ENCODE results near the gene SMOC2.

The SMOC2 gene, protein sequence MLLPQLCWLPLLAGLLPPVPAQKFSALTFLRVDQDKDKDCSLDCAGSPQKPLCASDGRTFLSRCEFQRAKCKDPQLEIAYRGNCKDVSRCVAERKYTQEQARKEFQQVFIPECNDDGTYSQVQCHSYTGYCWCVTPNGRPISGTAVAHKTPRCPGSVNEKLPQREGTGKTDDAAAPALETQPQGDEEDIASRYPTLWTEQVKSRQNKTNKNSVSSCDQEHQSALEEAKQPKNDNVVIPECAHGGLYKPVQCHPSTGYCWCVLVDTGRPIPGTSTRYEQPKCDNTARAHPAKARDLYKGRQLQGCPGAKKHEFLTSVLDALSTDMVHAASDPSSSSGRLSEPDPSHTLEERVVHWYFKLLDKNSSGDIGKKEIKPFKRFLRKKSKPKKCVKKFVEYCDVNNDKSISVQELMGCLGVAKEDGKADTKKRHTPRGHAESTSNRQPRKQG

DNA sequence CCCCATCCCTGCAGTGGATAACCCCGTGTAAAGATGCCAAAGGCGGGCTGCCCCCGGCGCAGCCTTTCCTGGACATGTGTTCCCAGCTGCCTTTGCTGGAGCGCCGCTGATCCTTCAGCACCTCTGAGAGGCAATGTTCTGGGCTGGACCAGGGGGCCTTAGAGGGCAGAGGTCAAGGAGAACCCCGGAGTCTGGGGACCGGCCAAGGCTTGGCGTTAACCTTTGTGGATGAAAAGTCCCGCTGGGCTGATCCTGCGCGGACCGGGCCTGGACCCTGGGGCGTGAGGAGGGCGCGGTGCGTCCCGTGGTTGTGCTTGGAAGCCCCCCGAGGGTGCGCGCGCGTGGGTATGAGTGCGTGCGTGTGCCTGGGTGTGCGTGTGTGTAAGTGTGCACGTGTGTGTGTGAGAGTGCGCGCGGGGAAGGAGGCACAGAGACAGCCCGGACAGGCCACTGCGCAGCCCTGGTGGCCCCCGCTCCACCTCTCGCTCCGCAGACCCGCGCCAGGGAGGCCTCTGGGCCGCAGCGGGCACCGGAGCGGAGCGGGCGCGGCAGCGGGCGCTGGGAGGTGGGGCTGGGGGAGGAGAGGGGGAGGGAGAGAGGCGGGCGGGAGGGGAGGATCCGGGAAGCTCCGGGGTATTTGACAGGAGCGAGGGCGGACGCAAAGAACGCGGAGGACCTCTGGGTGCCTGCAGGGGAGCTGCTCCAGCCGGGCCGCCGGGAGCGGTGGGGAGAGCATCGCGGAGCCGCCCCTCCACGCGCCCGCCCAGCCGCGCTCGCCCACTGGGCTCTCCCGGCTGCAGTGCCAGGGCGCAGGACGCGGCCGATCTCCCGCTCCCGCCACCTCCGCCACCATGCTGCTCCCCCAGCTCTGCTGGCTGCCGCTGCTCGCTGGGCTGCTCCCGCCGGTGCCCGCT is at the start of gene SMOC2:
Gene SMOC2 (plus strand): TSS at position 665 of the 914 bp plus-strand sequence. CDS start 187 bp downstream, at position 852.
- DNase-seq: no peak

DNA sequence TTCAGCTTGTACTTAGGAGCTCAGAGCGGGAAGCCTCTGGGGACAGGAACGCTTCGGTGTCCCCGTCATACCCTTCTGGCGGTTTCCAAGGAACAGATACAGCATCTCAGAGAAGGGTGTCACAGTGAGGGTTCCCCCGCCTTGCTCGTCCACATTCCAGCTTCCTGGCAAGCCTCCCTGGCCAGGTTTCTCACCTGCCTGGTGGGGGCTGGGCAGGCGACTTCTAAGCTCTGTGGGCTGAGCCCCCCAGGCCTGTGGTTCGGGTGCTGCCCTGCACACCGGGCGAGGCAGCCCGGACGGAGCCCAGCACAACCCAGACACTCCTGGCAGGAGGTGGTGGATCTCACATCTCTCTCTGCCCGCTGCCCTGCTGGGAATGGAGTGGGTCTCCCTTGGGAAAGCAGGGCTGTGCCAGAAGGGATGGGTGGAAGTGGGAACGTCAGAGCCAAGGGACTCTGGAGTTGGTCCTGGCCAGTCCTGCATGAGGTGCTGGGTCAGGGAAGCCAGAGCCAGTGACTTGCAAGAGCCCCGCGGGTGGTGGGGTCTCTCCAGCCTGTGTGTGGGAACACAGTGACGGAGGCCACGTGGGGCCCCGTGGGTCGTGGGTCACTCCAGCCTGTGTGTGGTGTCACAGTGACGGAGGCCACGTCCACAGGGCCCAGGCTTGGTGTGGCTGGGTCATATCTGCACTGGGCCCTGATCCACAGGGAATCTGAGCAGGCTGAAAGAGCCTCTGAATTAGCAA is 47.7 kb upstream of the SMOC2 start:
- DNase-seq: no peak

DNA sequence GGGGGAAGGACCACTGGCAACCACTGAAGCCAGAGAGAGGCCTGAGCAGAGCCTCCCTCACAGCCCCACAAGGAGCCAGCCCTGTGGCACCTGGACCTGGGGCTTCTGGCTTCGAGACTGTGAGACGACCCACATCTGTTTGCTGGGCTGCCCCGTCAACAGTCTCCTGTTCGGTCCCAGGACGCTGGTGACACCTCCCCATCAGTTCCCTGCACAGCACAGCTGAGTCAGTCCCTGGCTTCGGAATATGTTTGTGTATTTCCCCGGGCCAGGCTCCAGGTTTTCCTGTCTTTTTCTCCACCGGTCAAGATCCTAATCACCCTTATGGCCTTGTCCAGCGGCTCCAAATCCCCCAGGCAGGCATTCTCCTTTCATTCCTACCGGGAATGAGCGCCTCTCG is 46.4 kb upstream of the SMOC2 start:
- no peak for DNase-seq

DNA sequence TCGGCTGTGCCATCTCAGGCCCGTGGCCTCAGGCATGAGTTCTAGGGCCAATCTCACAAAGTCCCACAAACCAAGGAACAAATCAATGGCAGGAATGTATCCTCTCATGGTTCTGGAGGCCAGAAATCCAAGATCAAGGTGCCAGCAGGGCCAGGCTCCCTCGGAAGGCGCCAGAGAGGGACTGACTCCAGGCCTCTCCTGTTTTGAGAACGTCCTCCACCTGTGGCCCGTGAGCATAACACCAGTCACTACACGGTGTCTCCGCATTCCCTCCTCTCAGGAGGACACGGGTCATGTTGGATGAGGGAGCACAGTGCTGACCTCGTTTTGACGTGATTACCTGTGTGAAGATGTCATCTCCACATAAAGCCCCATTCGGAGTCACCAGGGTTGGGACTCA is 45.0 kb upstream of the SMOC2 start:
- no peak for DNase-seq

DNA sequence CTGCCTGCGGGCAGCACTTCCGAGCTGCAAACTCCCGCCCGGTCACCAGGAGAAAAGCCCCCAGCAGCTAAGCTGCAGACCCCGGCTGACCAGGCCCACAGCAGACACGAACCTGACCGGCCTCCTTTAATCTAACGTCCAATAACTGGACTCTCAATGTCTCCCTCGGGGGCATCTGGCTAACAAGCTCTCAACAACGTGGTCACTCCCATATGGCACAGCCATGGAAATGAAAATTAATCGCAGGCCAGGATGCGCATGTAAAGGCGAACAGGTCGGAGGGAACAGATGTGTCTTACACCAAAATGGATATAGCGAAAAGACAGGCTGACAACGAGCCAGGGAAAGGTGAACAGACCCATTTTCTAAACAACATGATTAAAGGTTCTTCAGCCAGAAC is 44.4 kb upstream of the SMOC2 start:
- no peak for DNase-seq

DNA sequence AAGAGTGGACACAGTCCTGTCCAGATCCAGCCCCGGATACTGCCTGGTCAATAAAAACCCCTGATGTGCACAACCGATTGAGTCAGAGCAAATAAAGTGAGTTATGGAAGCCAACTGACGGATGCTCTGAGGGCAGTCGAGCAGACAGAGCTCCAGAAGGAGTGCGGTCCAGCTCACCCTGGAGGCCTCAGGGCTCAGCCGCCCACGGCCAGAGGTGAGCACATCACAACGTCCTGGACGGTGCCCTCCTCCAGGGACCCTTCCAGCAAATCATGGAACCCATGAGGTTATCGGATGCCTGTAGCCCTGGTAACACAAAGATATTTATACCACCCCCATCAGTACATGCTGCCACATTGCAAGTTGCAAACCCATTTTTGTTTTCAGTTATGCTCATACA is 44.0 kb upstream of the SMOC2 start:
- DNase-seq: no peak

DNA sequence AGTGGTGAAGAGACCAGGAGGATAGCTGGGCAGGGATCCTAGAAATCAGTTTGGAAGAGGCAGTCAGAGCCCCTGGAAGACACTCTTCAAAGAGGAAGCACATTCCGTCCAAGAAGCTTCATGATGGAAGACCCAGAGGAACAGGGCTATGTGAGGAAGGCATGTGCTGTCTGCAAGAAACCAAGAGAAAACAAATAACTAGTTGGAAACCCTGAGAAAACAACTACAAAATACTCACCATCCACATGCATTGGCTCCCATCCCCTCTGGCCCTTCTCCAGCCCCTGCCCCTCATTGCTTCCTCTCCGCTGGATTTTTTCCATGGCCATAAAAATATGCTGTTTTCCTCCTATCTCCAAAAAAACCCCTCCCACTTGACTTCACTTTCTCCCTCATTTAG is 40.9 kb upstream of the SMOC2 start:
- no peak for DNase-seq

DNA sequence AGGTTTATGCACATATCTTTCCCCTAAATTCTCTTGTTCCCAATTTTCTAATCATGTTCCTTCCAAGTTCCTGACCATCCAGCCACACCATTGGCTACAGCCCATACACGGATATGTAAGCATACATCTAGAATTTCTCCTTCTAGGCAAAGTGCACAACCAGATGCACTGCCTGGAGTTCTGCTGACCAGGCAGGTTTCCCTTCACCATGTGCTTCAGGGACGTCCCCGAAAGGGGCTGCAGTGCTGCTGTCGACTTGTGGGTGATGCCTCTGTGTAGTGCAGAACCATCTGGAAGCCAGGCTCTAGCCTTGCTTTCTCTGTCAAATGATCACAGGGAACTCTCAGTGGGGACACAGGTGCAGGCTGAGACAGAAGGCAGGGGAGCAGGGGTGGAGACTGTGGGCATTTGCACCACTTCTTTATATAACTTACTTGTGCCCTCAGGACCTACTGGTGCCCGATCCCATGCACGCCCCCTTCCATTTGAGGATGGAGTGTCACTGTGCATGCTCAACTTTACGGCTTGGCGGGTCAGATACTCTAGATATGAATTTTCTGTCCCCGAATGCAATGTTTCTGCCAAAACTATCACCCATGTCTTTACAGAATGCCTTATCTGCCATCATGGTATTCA is 37.5 kb upstream of the SMOC2 start:
- no peak for DNase-seq

DNA sequence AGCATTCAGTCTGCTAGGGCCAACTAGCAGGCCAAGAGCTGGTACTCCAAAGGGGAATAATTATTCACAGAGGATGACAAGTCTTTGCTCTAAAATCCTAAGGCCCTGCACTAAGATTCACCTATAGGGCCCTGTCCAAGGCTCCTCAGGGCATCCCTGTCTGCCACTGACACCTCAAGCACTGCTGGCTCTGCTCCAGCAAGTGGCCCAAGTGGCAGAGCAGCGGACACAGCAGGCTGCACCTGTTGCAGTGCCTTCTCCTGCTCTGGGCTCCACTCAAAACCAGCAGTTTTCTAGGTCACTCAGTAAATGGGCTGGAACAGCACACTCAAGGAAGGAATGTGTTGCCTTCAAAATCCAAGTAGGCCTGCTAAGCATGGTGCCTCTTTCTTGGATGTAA is 36.4 kb upstream of the SMOC2 start:
- DNase-seq: no peak

DNA sequence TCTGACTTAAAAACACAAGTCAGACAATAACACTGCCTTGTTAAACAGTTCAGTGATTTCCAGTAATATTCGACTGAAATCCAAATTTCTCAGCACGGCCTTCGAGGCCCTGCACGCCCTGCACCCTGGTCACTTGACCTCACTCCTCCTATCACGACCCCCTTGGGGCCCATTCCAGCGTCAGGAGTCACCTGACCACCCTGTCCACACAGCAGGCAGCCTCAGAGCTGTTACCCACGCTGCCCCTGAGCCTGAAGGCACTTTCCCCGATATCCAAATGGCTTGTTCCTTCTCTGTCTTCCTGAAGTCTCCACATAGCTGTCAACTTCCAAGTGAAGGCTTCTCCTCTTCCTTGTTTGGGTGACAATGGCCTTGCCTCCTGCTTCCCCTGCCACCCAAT is 33.1 kb upstream of the SMOC2 start:
- no peak for DNase-seq

DNA sequence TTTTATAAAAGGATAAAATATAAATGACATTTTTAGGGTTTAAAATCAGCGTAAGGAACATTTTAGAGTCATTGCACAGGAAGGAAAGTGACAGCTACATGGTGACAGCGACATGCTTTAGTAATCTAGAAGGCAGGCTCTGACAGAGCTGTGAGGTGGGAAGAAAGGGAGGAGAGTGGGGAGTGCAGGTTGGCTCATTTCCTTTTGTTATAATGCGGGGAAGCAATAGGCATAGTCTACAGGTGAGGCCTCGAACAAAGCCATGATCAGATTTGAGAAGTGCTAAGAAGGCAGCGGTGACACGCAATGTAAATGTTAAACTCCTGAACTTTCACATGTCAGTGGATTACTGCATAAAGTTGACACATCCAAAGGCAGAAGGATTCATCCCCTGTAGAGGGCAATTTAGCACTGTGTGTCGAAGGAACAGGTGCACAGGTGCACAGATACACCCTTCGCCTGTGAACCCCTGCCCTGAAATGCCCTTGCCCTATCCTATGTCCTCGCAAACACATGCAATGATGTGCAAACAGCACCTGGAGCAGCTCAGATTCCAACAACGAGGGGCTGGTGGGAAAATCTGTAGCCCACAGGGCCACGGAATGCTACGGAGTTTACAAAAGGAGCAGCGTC is 32.4 kb upstream of the SMOC2 start:
- no peak for DNase-seq

DNA sequence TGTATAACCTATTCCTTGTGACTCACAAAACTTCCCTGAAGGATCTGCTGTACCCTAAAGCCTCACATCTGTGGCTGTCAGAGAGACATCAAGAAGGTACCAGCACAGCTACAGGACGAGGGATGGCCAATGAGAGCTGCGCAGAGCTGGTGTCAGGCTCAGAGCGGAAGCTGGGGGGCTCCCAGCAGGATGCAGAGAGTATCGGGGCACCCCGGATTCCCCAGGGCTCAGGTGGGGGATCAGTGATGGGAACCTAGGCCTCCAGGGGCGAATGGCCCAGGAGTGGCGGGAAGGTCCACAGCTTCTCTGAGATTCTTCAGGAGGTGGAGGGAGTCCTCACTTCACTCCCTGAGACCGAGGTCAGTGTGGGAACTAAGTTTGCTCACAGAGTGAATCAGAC is 30.9 kb upstream of the SMOC2 start:
- DNase-seq: no peak

DNA sequence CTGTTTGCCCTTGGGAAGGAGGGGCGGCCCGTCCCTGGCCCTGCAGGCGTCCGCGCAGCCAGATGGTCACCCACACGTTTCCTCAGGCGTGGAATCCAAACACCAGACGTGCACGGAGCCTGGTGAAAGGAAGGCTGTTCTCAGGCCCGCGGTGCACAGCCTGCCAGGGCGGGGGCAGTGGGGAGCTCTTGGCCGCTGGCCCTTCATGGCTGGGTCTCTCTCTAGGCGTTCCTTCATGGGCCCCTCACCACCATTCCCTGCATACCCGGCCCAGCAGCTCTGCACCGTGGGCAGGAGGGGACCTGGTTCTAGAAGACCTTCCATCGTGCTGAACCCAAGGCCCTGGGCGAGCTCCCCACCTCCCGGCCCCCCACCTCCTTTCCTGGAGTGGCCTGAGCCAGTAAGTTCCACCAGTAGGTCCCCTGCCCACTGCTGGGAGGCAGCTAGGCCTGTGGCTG is 30.4 kb upstream of the SMOC2 start:
- no peak for DNase-seq

DNA sequence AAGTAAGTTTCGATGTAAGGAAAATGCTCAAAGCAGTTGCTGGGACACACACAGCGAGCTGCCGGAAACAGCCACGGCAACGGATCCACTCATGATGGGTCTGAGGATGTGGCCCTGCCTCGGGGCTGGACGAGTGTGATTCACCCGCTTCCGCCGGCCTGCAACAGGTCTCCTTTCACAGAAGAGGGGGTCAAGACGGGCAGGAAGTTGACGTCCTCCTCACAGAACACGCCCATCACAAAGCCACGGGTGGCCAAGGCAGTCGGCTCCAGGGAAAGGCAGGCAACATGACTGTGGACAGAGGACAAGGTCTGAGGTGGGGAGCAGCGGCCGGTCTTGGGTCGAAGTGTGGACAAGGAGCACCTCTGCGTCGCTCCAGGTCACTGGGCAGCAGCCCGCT is 29.9 kb upstream of the SMOC2 start:
- no peak for DNase-seq

DNA sequence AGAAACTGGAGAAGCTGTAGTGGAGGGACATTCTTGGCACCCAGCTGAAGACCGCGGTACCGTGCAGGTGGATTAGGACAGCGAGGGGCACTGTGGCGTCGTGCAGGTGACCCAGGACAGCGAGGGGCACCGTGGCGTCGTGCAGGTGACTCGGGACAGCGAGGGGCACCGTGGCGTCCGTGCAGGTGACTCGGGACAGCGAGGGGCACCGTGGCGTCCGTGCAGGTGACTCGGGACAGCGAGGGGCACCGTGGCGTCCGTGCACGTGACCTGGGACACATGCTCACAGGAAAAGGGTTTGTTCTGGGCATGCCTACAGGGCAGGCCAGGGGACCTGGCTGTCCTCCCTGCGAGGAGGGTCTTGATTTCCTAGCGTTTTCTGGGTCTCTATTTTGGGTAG is 29.2 kb upstream of the SMOC2 start:
- no peak for DNase-seq

DNA sequence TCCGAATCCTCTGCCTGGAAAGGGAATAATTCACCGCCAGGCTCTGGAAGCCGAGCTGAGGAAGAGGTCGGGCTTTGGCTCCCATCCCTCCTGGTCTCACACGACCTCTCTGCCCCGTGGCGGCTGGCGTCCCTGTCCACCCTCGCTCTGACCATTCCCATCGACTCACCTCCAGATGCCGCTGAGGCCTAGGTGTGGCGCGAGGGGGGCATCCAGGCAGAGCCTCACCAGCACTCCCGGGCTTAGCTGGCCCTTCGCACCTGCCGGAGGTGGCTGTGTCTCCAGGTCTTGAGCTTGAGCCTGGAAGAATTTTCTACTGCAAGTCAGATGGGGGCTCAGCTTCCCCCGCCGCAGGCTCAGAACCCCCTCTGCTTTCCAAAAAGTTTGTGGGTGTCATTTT is 28.5 kb upstream of the SMOC2 start:
- no peak for DNase-seq

DNA sequence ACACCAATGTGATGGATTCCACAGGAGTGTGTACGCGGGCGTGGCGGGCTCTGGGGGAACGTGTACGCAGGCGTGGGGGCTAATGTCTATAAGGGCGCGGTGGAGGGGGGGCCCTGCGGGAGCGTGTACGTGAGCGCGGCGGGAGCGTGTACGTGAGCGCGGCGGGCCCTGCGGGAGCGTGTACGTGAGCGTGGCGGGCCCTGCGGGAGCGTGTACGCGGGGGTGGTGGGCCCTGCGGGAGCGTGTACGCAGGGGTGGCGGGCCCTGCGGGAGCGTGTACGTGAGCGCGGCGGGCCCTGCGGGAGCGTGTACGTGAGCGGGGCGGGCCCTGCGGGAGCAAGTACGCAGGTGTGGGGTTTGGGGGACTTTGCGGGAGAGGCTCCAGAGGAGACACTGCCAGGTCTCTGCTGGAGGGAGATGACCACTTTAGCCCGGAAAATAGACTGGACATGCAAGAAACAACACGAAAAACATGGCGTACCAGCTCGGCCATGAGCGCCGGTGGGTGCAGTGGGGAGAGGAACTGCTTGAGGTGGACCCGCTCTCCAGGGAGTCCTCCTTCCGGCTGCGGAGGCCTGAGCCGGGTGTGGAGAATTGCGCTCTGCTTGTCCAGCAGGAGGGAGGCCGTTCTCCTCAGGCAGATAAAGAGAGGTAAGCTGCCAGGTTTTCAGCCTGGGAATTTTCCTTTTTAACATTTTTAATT is 27.8 kb upstream of the SMOC2 start:
- no peak for DNase-seq

DNA sequence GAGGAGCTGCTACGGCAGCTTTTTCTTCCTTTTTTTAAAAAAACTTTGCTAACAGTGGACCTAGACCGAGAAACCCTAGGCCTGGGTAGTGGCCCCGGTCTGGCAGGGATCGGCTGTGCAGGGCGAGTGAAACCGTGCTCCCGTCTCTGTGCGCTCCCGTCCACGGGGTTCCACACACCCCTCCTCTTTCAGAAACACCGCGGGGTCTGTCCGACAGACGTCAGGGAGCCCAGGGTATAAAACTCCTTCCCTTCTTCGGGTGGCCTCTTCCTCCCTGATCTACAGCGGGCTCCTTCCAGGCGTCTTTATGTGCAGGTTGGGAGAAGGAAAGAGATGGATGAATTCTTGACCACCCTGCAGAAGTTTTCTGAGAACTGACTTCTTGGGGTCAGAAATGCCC is 27.1 kb upstream of the SMOC2 start:
- no peak for DNase-seq

DNA sequence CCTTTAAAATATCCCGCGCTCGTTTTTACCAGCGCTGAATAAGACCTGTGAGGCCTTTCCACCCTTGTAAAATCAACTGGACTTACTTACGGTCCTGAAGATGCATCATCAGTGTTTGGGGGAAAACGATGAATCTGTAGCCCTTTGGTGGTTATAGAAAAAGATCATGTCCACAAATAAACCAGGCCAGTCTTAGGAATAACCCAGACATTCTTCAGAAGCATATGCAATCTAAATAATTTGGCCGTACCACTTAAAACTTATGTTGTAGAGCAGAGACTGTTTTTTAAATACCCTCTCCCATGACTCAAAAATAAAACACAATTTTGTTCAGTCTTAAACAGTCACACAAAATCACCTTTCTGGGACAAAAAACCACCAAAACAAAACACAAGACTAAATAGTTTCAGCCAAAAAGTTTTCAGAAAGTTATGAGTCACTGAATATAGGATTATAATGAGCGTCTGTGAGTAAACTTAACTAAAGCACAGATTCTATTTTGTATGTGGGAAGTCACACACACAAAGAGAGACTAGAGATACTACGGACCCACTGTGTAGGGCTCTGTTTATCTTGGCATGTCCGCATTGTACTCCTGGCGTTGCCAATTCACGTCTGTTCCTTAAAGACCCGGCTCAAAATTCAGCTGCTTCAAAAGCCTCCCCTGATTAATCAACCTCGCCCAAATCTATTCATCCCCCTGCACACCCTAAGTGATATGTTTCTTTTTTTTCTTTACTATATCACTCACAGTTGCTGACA is 26.5 kb upstream of the SMOC2 start:
- DNase-seq: no peak

DNA sequence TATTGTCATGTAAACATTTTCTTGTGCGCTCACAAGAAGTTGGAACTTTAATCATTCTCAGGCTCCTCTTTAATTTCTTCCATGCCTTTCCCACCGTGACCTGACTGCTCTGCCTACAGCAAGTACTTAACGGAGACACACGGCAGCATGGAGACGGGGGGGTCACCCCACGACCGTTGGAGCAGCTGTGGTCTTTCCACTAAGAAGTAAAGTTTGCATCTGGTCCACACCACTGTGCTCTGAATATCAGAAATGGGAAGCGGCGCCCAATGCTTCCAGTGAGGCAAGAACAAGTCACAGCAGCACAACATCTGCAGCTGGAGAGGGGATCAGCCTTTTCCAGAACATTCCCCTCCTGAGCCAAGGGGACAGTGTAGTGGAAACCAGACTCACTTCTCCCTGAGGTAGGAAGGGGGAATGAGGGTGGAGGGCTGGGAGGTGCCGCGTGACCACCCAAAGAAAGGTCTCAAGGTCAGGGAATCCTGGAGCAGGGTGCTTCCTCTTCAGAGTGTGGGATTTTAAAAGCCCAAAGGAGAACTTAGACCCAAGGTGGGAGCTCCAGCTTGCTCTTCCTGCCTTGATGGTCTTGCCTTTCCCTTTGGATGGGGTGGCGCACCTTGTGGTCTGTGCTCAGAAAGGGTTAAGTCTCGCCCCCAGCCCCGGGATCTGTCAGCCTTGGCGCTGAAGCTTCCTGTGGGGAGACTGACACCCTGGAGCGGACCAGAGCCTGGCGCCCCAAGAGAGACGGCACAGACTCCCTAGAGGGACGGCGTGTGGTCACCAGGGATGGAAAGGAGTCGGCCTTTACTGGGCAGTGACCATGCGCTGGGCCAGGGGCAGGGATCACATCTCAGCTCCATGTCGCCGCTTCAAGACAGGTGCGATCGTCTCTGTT is 25.6 kb upstream of the SMOC2 start:
- no peak for DNase-seq
